Uterus (tissue), 4 donors: ENCODE data around the gene INCENP. TPM values are rescaled to one million over a fixed set of nuclear protein-coding genes. Genes with fewer than 3 reads are reported as not detected.
"Not testable (repeated sequence)": the region's sequence is repeated elsewhere in the genome, so short reads cannot be mapped to it uniquely, and the experiment has no call there.

Source experiments
- DNase-seq, 2 donors: peaks; one replicate each; pipeline ENCODE4 v3.0.0-alpha.2; 2019 to 2020
- H3K27ac ChIP-seq, 2 donors: fragments of 200-600 bp; sonication (generic); 1 replicate in 1 of 2; 2 replicates in 1 of 2; pipeline ENCODE4 v1.5.1; 2016 to 2018
- H3K27me3 ChIP-seq, 2 donors: fragments of 200-600 bp; sonication (generic); one replicate each; pipeline ENCODE4 v1.5.1; 2018 to 2019; ENCODE audit warnings: control low read depth in 1 of 2
- H3K36me3 ChIP-seq, 2 donors: fragments of 200-600 bp; sonication (generic); one replicate each; pipeline ENCODE4 v1.5.1; 2019; ENCODE audit warnings: control low read depth in 1 of 2
- H3K4me1 ChIP-seq, 2 donors: fragments of 200-600 bp; sonication (generic); one replicate each; pipeline ENCODE4 v1.5.1; 2018 to 2019; ENCODE audit warnings: control low read depth in 1 of 2
- H3K4me3 ChIP-seq, 2 donors: fragments of 200-600 bp; sonication (generic); 1 replicate in 1 of 2; 2 replicates in 1 of 2; pipeline ENCODE4 v1.5.1; 2018 to 2019; ENCODE audit warnings: mild to moderate bottlenecking in 1 of 2
- H3K9me3 ChIP-seq, 2 donors: fragments of 200-600 bp; sonication (generic); one replicate each; pipeline ENCODE4 v1.5.1; 2019; ENCODE audit warnings: control low read depth in 1 of 2
- POLR2A ChIP-seq, 2 donors: fragments of 450-650 bp; IDR thresholded peaks; one replicate each; pipeline ENCODE4 v1.6.1; 2016; ENCODE audit warnings: antibody characterized with exemption in 2 of 2, mild to moderate bottlenecking in 1 of 2, moderate library complexity in 1 of 2
- intact Hi-C: fragments of 100-400 bp; cut with DNase I; formaldehyde crosslinking; loops from one replicate; pipeline ENCODE4 v1.15.1; 2023; ENCODE audit warnings: low total_unique reads
- total RNA-seq, 4 donors: library from RNA; depleted of rRNA in 3 of 4; stranded (reverse); fragments of >200 nt in 3 of 4; gene quantifications; one replicate each; pipeline versions ENCODE4 v1.1.0 to v1.2.4, GENCODE V29; 2014 to 2023
- TF ChIP-seq, protein P1 (sequence below), 4 experiments: fragments of 200-600 bp in 2 of 4; fragments of 450-650 bp in 2 of 4; sonication (generic) in 2 of 4; IDR thresholded peaks; one replicate each; pipeline ENCODE4 v1.5.1; 2016 to 2019; ENCODE audit warnings: antibody characterized with exemption in 4 of 4, mild to moderate bottlenecking in 2 of 4, moderate library complexity in 1 of 4
- donor health status: DM: yes; HTN: yes; CAD: no.

Gene INCENP
- total RNA-seq, 4 donors from 2014 or later: 7.4 to 27.1 (median 16.5) TPM

DNA sequence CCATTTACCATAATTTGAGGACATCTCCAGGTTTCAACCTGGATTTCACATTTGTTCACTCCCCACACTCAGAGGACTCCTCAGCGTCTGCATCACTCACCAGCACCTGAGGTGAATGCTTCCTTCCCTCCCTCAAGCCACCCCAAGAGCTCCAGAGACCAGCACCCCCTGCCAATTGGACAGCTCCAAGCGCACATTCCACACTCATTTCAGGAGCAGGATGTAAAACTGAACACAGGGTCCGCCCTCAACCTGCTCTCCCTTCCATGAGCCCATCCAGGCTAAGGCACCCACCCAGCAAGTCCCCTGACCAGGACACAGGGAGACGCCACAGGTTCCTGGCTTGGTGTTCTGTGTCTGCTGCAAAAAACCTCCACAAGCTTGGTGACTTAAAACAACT is 70.1 kb downstream of the INCENP start:
- intact Hi-C loops: no loop called here

DNA sequence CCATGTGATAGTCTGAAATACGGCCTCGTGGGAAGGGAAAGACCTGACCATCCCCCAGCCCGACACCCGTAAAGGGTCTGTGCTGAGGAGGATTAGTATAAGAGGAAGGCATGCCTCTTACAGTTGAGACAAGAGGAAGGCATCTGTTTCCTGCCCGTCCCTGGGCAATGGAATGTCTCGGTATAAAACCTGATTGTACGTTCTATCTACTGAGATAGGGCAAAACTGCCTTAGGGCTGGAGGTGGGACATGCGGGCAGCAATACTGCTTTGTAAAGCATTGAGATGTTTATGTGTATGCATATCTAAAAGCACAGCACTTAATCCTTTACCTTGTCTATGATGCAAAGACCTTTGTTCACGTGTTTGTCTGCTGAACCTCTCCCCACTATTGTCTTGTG is 71.2 kb downstream of the INCENP start:
- H3K27ac ChIP-seq, H3K9me3 ChIP-seq, H3K4me3 ChIP-seq, H3K27me3 ChIP-seq, DNase-seq, H3K4me1 ChIP-seq, H3K36me3 ChIP-seq, intact Hi-C loops: not testable (repeated sequence)

More for the DNA sequence above, 70.1 kb downstream of the INCENP start:
- Histone ChIP-seq H3K4me1 (no peaks in the 10 kb centered on the region), H3K9me3 (no peaks in the 10 kb centered on the region), H3K4me3 (no peak overlapping the region), H3K36me3 (no peaks in the 10 kb centered on the region), H3K27me3 (no peaks in the 10 kb centered on the region), H3K27ac (no peak overlapping the region)
- TF ChIP-seq POLR2A (IDR thresholded peaks at IDR 0.05): no peak
- TF ChIP-seq, protein P1, sequence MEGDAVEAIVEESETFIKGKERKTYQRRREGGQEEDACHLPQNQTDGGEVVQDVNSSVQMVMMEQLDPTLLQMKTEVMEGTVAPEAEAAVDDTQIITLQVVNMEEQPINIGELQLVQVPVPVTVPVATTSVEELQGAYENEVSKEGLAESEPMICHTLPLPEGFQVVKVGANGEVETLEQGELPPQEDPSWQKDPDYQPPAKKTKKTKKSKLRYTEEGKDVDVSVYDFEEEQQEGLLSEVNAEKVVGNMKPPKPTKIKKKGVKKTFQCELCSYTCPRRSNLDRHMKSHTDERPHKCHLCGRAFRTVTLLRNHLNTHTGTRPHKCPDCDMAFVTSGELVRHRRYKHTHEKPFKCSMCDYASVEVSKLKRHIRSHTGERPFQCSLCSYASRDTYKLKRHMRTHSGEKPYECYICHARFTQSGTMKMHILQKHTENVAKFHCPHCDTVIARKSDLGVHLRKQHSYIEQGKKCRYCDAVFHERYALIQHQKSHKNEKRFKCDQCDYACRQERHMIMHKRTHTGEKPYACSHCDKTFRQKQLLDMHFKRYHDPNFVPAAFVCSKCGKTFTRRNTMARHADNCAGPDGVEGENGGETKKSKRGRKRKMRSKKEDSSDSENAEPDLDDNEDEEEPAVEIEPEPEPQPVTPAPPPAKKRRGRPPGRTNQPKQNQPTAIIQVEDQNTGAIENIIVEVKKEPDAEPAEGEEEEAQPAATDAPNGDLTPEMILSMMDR (IDR thresholded peaks at IDR 0.05): no peak
- DNase-seq: no peak

DNA sequence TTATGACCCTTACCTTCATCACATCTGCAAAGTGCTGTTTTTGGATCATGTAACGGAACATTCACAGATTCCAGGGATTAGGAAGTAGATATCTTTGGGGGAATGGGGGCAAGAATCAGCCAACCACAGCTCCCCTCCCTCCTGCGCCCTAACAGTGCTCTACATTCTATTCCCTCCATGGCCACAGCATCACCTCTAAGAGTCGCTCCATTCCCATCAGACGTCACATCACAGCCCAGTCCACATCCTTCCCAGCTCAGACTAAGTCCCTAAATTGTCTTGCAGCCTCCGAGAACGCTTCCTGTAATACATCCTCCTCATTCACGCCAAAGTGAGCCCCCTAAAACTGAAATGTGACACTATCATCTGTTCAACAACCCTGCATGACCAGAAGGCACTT is 72.1 kb downstream of the INCENP start:
- H3K9me3 ChIP-seq: no peaks in the 10 kb centered on the region
- no peaks in the 10 kb centered on the region for H3K36me3 ChIP-seq
- TF ChIP-seq POLR2A (IDR thresholded peaks at IDR 0.05): no peak
- TF ChIP-seq, protein P1 (IDR thresholded peaks at IDR 0.05): no peak
- H3K4me1 ChIP-seq: no peaks in the 10 kb centered on the region
- intact Hi-C loops: no loop called here
- DNase-seq: no peak
- no peak overlapping the region for H3K4me3 ChIP-seq
- H3K27ac ChIP-seq: no peak overlapping the region
- H3K27me3 ChIP-seq: no peaks in the 10 kb centered on the region

DNA sequence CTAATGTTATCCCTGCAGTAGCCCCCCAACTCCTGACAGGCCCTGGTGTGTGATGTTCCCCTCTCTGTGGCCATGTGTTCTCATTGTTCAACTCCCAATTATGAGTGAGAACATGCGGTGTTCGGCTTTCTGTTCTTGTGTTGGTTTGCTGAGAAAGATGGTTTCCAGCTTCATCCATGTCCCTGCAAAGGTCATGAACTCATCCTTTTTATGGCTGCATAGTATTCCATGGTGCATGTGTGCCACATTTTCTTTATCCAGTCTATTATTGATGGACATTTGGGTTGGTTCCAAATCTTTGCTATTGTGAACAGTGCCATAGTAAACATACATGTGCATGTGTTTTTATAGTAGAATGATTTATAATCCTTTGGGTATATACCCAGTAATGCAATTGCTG is 73.6 kb downstream of the INCENP start:
- H3K4me1 ChIP-seq, H3K27me3 ChIP-seq, DNase-seq, H3K9me3 ChIP-seq, H3K4me3 ChIP-seq, H3K36me3 ChIP-seq, H3K27ac ChIP-seq, intact Hi-C loops: not testable (repeated sequence)

DNA sequence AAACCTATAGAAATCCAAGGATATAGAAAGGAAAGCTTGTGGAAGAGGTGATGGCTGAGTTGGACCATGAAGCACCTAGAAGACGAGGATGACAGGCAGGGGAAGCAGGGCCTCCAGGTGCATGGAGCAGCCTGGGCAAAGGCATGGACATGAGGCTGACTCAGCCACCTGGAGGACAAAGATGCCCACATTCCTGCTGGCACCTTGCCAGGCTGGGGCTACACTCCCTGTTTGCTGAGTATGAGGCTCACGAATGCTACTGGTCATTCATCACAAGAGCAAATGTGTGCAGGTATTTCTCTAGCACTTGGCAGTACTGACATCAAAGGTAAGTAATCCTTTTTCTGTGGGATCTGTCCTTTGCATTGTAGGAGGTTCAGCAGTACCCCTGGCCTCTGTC is 77.6 kb downstream of the INCENP start:
- H3K36me3 ChIP-seq: no peaks in the 10 kb centered on the region
- intact Hi-C loops: no loop called here
- no peak overlapping the region for H3K27ac ChIP-seq
- H3K27me3 ChIP-seq: no peaks in the 10 kb centered on the region
- no peak for TF ChIP-seq POLR2A (IDR thresholded peaks at IDR 0.05)
- TF ChIP-seq, protein P1 (IDR thresholded peaks at IDR 0.05): no peak
- no peak for DNase-seq
- no peak overlapping the region for H3K4me3 ChIP-seq
- no peaks in the 10 kb centered on the region for H3K9me3 ChIP-seq
- H3K4me1 ChIP-seq: no peaks in the 10 kb centered on the region

Other genes with a start within 250 kb of the INCENP start
- 10 to 100 TPM; 18.2 to 74.6 (median 32.0) TPM for gene FADS3, start 232.5 kb upstream of the INCENP start, total RNA-seq
- gene RAB3IL1, start 206.4 kb upstream of the INCENP start, total RNA-seq: 10 to 100 TPM; 12.6 to 60.3 (median 26.8) TPM
- gene BEST1, start 173.7 kb upstream of the INCENP start, total RNA-seq: 10 to 100 TPM in 1 of 4 donors, 1 to 10 TPM in 3; 3.3 to 11.1 (median 3.9) TPM
- gene FTH1, start 156.4 kb upstream of the INCENP start, total RNA-seq: 1,000 to 10,000 TPM in 3 of 4 donors, 100 to 1,000 TPM in 1; 402 to 1,927 (median 1,615) TPM
- gene SCGB1D1, start 66.2 kb downstream of the INCENP start, total RNA-seq: not detected
- gene SCGB2A1, start 84.7 kb downstream of the INCENP start, total RNA-seq: 1 to 10 TPM in 1 of 4 donors, not detected in 3; 8.8 TPM
- gene SCGB1D2, start 118.2 kb downstream of the INCENP start, total RNA-seq: 1 to 10 TPM in 1 of 4 donors, not detected in 3; 1.9 TPM
- not detected for gene SCGB2A2, start 146.1 kb downstream of the INCENP start, total RNA-seq
- gene SCGB1D4, start 175.1 kb downstream of the INCENP start, total RNA-seq: 10 to 100 TPM in 1 of 4 donors, 1 to 10 TPM in 1, not detected in 2; 2.0 to 10.6 TPM
- gene ASRGL1, start 213.4 kb downstream of the INCENP start, total RNA-seq: 100 to 1,000 TPM in 1 of 4 donors, 10 to 100 TPM in 3; 10.9 to 133 (median 30.0) TPM